Testis (tissue), 3 donors: ENCODE measurements around the gene POLR3F. TPM values are rescaled to one million over a fixed set of nuclear protein-coding genes. Genes with fewer than 3 reads are reported as not detected.
"Not testable (repeated sequence)": the region's sequence is repeated elsewhere in the genome, so short reads cannot be mapped to it uniquely, and the experiment has no call there.

Experiments used
- DNase-seq: peaks from one replicate; pipeline ENCODE4 v3.0.0-alpha.2; 2019
- H3K27ac ChIP-seq, 2 donors: fragments of 200-600 bp; sonication (generic); one replicate each; pipeline ENCODE4 v1.5.1; 2019
- H3K27me3 ChIP-seq: fragments of 200-600 bp; sonication (generic); one replicate; pipeline ENCODE4 v1.5.1; 2019
- H3K36me3 ChIP-seq: fragments of 200-600 bp; sonication (generic); one replicate; pipeline ENCODE4 v1.5.1; 2017; ENCODE audit warnings: low read depth; ENCODE audit errors: missing control alignments
- H3K4me1 ChIP-seq: fragments of 200-600 bp; sonication (generic); one replicate; pipeline ENCODE4 v1.5.1; 2019
- H3K4me3 ChIP-seq, 2 donors: fragments of 200-600 bp; sonication (generic); one replicate each; pipeline ENCODE4 v1.5.1; 2017 to 2019
- H3K9me3 ChIP-seq: fragments of 200-600 bp; sonication (generic); one replicate; pipeline ENCODE4 v1.5.1; 2017
- CTCF ChIP-seq, 3 experiments: fragments of 450-650 bp in 2 of 3; fragments of 200-600 bp in 1 of 3; sonication (generic) in 1 of 3; IDR thresholded peaks; one replicate each; pipeline ENCODE4 v1.5.1; 2016 to 2019; ENCODE audit warnings: antibody characterized with exemption in 3 of 3, mild to moderate bottlenecking in 2 of 3, moderate library complexity in 1 of 3
- POLR2A ChIP-seq: fragments of 450-650 bp; IDR thresholded peaks from one replicate; pipeline ENCODE4 v1.6.1; 2017; ENCODE audit warnings: antibody characterized with exemption, mild to moderate bottlenecking, moderate library complexity
- WGBS, 2 donors: methylation state at CpG; one replicate each; pipeline ENCODE4 v1.1.5; 2018; 5-methylcytosine and 5-hydroxymethylcytosine counted together
- intact Hi-C: fragments of 100-400 bp; cut with DNase I; formaldehyde crosslinking; loops from one replicate; pipeline ENCODE4 v1.15.1; 2023; ENCODE audit warnings: low total_unique reads
- polyA plus RNA-seq: library from polyadenylated mRNA; stranded (reverse); fragments of 350-450 nt; fragmentation: Illumina TruSeq; extraction: RNeasy Lipid Tissue Mini Kit (QIAGEN cat#74804); gene quantifications from one replicate; pipeline ENCODE4 v1.2.3, GENCODE V29; 2014; ENCODE audit warnings: low read depth, low replicate concordance; ENCODE audit not compliant: insufficient read depth
- total RNA-seq, 2 donors: library from RNA; depleted of rRNA; stranded (reverse); fragments of >200 nt; gene quantifications; one replicate each; pipeline ENCODE4 v1.2.3, GENCODE V29; 2016

POLR3F gene
- total and polyA plus RNA-seq, 3 donors from 2014 or later: 14.8 to 17.5 (median 15.2) TPM

- WGBS, 2 donors: 93 to 95% methylated on average over 7 of the region's 7 CpGs
- intact Hi-C loops: no loop called here
- no peaks in the 10 kb centered on the region for H3K36me3 ChIP-seq
These were observed 46.0 kb downstream of the POLR3F start for GRCh38 chr20:18513208-18513607.

DNA sequence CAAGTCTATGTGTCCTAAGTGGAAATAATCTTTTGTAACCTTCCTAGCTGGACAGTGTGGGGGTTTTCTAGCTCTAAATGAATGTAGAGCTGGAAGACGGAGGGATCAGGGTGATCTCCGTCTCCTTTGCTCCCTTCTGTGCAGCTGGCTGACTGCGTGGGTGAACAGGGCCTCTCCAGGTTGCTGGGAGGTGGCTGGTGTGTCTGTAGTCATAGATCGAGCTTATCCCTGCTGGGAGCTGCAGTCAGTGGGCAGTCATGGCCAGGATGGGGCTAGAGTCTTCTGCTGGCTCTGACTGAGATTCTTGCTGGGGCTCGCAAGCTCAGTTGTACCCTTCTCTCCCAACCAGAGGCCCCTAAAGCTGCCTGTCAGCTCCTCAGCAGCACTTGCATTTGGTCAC lies 46.9 kb downstream of the POLR3F start:
- no peak for TF ChIP-seq POLR2A
- no peak for TF ChIP-seq CTCF (IDR thresholded peaks at IDR 0.05)
- H3K9me3 ChIP-seq: no peaks in the 10 kb centered on the region
- intact Hi-C loops: no loop called here
- DNase-seq: no peak
- H3K4me1 ChIP-seq: no peaks in the 10 kb centered on the region
- 82 to 85% methylated on average over 5 of the region's 5 CpGs for WGBS, 2 donors
- H3K4me3 ChIP-seq: no peak overlapping the region
- no peaks in the 10 kb centered on the region for H3K27me3 ChIP-seq
- H3K27ac ChIP-seq: no peak overlapping the region
- no peaks in the 10 kb centered on the region for H3K36me3 ChIP-seq

More at GRCh38 chr20:18513208-18513607, 46.0 kb downstream of the POLR3F start:
- H3K4me3 ChIP-seq: no peak overlapping the region
- DNase-seq: no peak
- no peaks in the 10 kb centered on the region for H3K27me3 ChIP-seq
- H3K4me1 ChIP-seq: no peaks in the 10 kb centered on the region
- no peaks in the 10 kb centered on the region for H3K9me3 ChIP-seq
- H3K27ac ChIP-seq: no peak overlapping the region
- TF ChIP-seq CTCF (IDR thresholded peaks at IDR 0.05): no peak
- TF ChIP-seq POLR2A: no peak

DNA sequence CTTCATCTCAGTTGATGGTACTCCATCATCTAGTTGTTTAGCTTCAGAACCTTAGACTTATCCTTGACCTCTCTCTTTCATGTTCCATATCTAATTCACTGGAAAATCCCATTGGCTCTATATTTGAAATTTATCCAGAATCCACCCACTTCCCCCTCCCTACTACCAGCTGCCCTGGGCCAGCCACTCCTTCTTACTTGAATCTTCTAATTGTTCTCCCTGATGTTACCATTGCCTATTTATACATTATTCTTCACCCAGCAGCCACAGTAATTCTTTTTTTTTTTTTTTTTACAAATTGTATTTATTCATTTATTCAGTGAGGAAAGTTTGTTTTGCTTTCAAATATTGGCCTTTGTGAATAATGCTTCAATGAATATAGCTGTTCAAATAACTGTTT lies 48.8 kb downstream of the POLR3F start:
- intact Hi-C loops: no loop called here
- Histone ChIP-seq H3K4me1 (no peaks in the 10 kb centered on the region), H3K36me3 (no peaks in the 10 kb centered on the region), H3K4me3 (no peak overlapping the region), H3K27ac (no peak overlapping the region), H3K27me3 (no peaks in the 10 kb centered on the region), H3K9me3 (no peaks in the 10 kb centered on the region)
- DNase-seq: no peak
- no peak for TF ChIP-seq CTCF (IDR thresholded peaks at IDR 0.05)
- TF ChIP-seq POLR2A: no peak

DNA sequence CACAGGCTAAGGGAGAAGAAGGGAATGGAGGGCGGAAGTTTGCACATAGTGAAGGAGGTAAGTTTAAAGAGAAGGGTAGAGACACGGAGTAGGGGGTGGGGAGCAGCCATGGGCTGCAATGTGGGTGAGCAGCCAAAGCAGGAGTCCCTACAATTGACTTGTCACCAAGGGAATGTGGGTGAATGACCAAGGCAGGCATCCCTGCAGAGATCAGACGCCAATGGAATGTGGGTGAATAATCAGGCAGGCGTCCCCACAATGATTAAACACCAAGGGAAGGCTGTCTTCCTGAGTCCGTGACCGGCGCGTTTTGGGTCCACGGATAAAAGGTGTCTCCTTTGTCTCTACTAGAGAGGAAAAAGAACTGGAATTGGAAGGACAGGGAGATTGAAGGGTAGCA lies 54.9 kb downstream of the POLR3F start:
- WGBS, 2 donors: 94 to 95% methylated on average over 9 of the region's 9 CpGs
- H3K4me1 ChIP-seq, H3K36me3 ChIP-seq, DNase-seq, H3K4me3 ChIP-seq, H3K9me3 ChIP-seq, intact Hi-C loops, H3K27ac ChIP-seq, H3K27me3 ChIP-seq: not testable (repeated sequence)

- no peaks in the 10 kb centered on the region for H3K4me1 ChIP-seq
- DNase-seq: no peak
- no peak overlapping the region for H3K27ac ChIP-seq
- H3K4me3 ChIP-seq: no peak overlapping the region
- TF ChIP-seq CTCF (IDR thresholded peaks at IDR 0.05) (no peak), POLR2A (no peak)
- no peaks in the 10 kb centered on the region for H3K9me3 ChIP-seq
- intact Hi-C loops: no loop called here
- H3K27me3 ChIP-seq: no peaks in the 10 kb centered on the region
- 68 to 90% methylated on average over 2 of the region's 2 CpGs for WGBS, 2 donors
- no peaks in the 10 kb centered on the region for H3K36me3 ChIP-seq
These were observed 55.9 kb downstream of the POLR3F start for GRCh38 chr20:18523066-18523465.
